H9 (cell line): ENCODE data around the gene DEDD2. TPM values are rescaled to one million over a fixed set of nuclear protein-coding genes. Genes with fewer than 3 reads are reported as not detected.

Source experiments
- DNase-seq: peaks from one replicate; pipeline ENCODE4 v3.0.0-alpha.2; 2017
- H2AFZ ChIP-seq: one replicate; pipeline ENCODE4 v1.6.1; 2013; ENCODE audit warnings: mild to moderate bottlenecking, low read length, control low read depth, moderate library complexity
- H2AK5ac ChIP-seq: 2 replicates; pipeline ENCODE4 v1.6.1; 2013; ENCODE audit warnings: low read length, control low read depth, mixed read lengths; ENCODE audit not compliant: insufficient read length
- H2BK120ac ChIP-seq: one replicate; pipeline ENCODE4 v1.6.1; 2013; ENCODE audit warnings: low read depth, mild to moderate bottlenecking, low read length, control low read depth, inconsistent platforms; ENCODE audit not compliant: poor library complexity, severe bottlenecking
- H2BK12ac ChIP-seq: 2 replicates; pipeline ENCODE4 v1.6.1; 2013; ENCODE audit warnings: low read length, control low read depth, mixed read lengths, low read depth; ENCODE audit not compliant: insufficient read length
- H2BK15ac ChIP-seq: 2 replicates; pipeline ENCODE4 v1.6.1; 2013; ENCODE audit warnings: low read depth, low read length, control low read depth
- H2BK20ac ChIP-seq: one replicate; pipeline ENCODE4 v1.6.1; 2013; ENCODE audit warnings: low read depth, mild to moderate bottlenecking, low read length, control low read depth, inconsistent platforms; ENCODE audit not compliant: poor library complexity, severe bottlenecking
- H2BK5ac ChIP-seq: 2 replicates; pipeline ENCODE4 v1.6.1; 2013; ENCODE audit warnings: low read length, control low read depth, mixed read lengths; ENCODE audit not compliant: insufficient read length
- H3K14ac ChIP-seq: 2 replicates; pipeline ENCODE4 v1.6.1; 2013; ENCODE audit warnings: low read length, control low read depth; ENCODE audit not compliant: insufficient read depth
- H3K18ac ChIP-seq: 2 replicates; pipeline ENCODE4 v1.6.1; 2013; ENCODE audit warnings: low read depth, mild to moderate bottlenecking, mixed read lengths, low read length, control low read depth; ENCODE audit not compliant: insufficient read length
- H3K23ac ChIP-seq: 2 replicates; pipeline ENCODE4 v1.6.1; 2013; ENCODE audit warnings: low read length, control low read depth, mixed read lengths, low read depth; ENCODE audit not compliant: insufficient read length
- H3K23me2 ChIP-seq: 2 replicates; pipeline ENCODE4 v1.6.1; 2013; ENCODE audit warnings: low read depth, mild to moderate bottlenecking, mixed read lengths, low read length, control low read depth; ENCODE audit not compliant: insufficient read length, poor library complexity, severe bottlenecking
- H3K27ac ChIP-seq: 2 replicates; pipeline ENCODE4 v1.5.1; 2013; ENCODE audit warnings: low read length, control low read depth, mixed read lengths, low read depth; ENCODE audit not compliant: insufficient read length
- H3K27me3 ChIP-seq: 2 replicates; pipeline ENCODE4 v1.6.1; 2013; ENCODE audit warnings: low read length, control low read depth, inconsistent platforms; ENCODE audit not compliant: insufficient read depth
- H3K4ac ChIP-seq: 2 replicates; pipeline ENCODE4 v1.6.1; 2013; ENCODE audit warnings: low read depth, mild to moderate bottlenecking, control low read depth, inconsistent platforms, low read length, moderate library complexity
- H3K4me1 ChIP-seq: 2 replicates; pipeline ENCODE4 v1.6.1; 2013; ENCODE audit warnings: low read length, control low read depth, inconsistent platforms; ENCODE audit not compliant: insufficient read depth
- H3K4me2 ChIP-seq: 2 replicates; pipeline ENCODE4 v1.6.1; 2013; ENCODE audit warnings: low read length, control low read depth, mixed read lengths; ENCODE audit not compliant: insufficient read length, insufficient read depth
- H3K56ac ChIP-seq: 2 replicates; pipeline ENCODE4 v1.6.1; 2013; ENCODE audit warnings: low read depth, mild to moderate bottlenecking, mixed read lengths, low read length, control low read depth; ENCODE audit not compliant: insufficient read length
- H3K79me1 ChIP-seq: 2 replicates; pipeline ENCODE4 v1.6.1; 2013; ENCODE audit warnings: low read depth, mild to moderate bottlenecking, moderate library complexity, low read length, control low read depth, inconsistent platforms; ENCODE audit not compliant: insufficient read depth, poor library complexity, severe bottlenecking
- H3K79me2 ChIP-seq: 2 replicates; pipeline ENCODE4 v1.6.1; 2013; ENCODE audit warnings: low read length, control low read depth, inconsistent platforms; ENCODE audit not compliant: insufficient read depth
- H3K9ac ChIP-seq: 2 replicates; pipeline ENCODE4 v1.6.1; 2013; ENCODE audit warnings: low read length, control low read depth, mixed read lengths; ENCODE audit not compliant: insufficient read length; ENCODE audit errors: extremely low read depth
- H3K9me3 ChIP-seq: one replicate; pipeline ENCODE4 v1.6.1; 2013; ENCODE audit warnings: low read depth, low read length, inconsistent platforms; ENCODE audit not compliant: control insufficient read depth
- H3T11ph ChIP-seq: one replicate; pipeline ENCODE4 v1.6.1; 2013; ENCODE audit warnings: mild to moderate bottlenecking, low read length, control low read depth, inconsistent platforms
- H4K20me1 ChIP-seq: one replicate; pipeline ENCODE4 v1.6.1; 2013; ENCODE audit not compliant: control insufficient read depth, insufficient read length, insufficient read depth
- H4K5ac ChIP-seq: 2 replicates; pipeline ENCODE4 v1.6.1; 2013; ENCODE audit warnings: low read depth, mild to moderate bottlenecking, mixed read lengths, low read length, control low read depth; ENCODE audit not compliant: insufficient read length
- H4K8ac ChIP-seq: replicated peaks from 2 replicates; pipeline ENCODE4 v1.6.1; 2013; ENCODE audit warnings: low read length, control low read depth, mixed read lengths, low read depth; ENCODE audit not compliant: insufficient read length
- H4K91ac ChIP-seq: 2 replicates; pipeline ENCODE4 v1.6.1; 2013; ENCODE audit warnings: low read depth, mild to moderate bottlenecking, moderate library complexity, mixed read lengths, low read length, control low read depth; ENCODE audit not compliant: insufficient read length
- H3K27ac Mint-ChIP-seq, 3 experiments: 2 replicates in 2 of 3; 3 replicates in 1 of 3; pipeline ENCODE4 v1.8.0; 2020 to 2021; ENCODE audit warnings: mixed read lengths in 3 of 3, mild to moderate bottlenecking in 1 of 3, moderate library complexity in 1 of 3
- H3K27me3 Mint-ChIP-seq: 2 replicates; pipeline ENCODE4 v1.8.0; 2021; ENCODE audit warnings: low read depth, mild to moderate bottlenecking, moderate library complexity, mixed read lengths
- H3K36me3 Mint-ChIP-seq, 3 experiments: 2 replicates in 2 of 3; 3 replicates in 1 of 3; pipeline ENCODE4 v1.8.0; 2020 to 2021; ENCODE audit warnings: low read depth in 3 of 3, mixed read lengths in 3 of 3; ENCODE audit not compliant: insufficient read depth in 1 of 3
- H3K4me1 Mint-ChIP-seq, 2 experiments: 2 replicates each; pipeline ENCODE4 v1.8.0; 2020; ENCODE audit warnings: mixed read lengths in 2 of 2
- H3K4me3 Mint-ChIP-seq, 2 experiments: 2 replicates in 1 of 2; 3 replicates in 1 of 2; pipeline ENCODE4 v1.8.0; 2020 to 2021; ENCODE audit warnings: mild to moderate bottlenecking in 2 of 2, mixed read lengths in 2 of 2, moderate library complexity in 1 of 2
- H3K9me3 Mint-ChIP-seq, 2 experiments: 2 replicates in 1 of 2; 3 replicates in 1 of 2; pipeline ENCODE4 v1.8.0; 2020; ENCODE audit warnings: mild to moderate bottlenecking in 2 of 2, mixed read lengths in 2 of 2, moderate library complexity in 1 of 2
- WGBS: extraction: QIAGEN DNeasy Blood & Tissue Kit; methylation state at CpG from one replicate; pipeline ENCODE4 v1.1.7; 2013; ENCODE audit warnings: missing lambda C conversion rate, low lambda C conversion rate, mixed read lengths; ENCODE audit not compliant: insufficient read length; ENCODE audit errors: extremely low coverage; 5-methylcytosine and 5-hydroxymethylcytosine counted together
- total RNA-seq: library from RNA; stranded (reverse); gene quantifications from 2 replicates; pipeline ENCODE4 v1.2.1, GENCODE V29; 2021
- TF ChIP-seq, protein P1 (sequence below): fragments of 200-600 bp; sonication (generic); conservative IDR thresholded peaks from 3 replicates; pipeline ENCODE4 v1.8.0; 2021; ENCODE audit warnings: antibody characterized with exemption, mild to moderate bottlenecking

Gene DEDD2
- total RNA-seq, 1 experiment from 2014 or later, result 32.3 TPM

DNA sequence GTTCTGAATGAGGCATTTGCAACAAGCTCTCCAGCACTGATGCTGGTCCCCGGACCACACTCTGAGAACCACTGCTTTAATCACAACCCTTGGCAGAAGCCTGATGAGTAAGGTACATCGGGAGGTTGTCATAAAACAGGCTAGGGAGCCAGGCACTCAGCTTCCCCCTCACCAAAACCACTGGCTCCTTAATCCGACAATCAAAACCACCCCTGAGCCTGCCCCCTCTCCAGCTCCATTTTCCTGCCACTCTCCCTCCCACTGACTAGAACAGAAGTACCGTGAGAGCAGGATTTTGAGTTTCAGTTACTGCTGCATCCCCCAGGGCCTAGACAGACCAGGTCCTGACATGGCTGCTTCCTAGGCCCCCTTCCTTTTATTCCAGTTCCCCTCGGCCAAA lies 17.7 kb upstream of the DEDD2 start:
- H3K79me2 ChIP-seq, result no peaks in the 10 kb centered on the region
- H2BK5ac ChIP-seq, result no peak overlapping the region
- peaks cover 42 to 76% (median 76%) of the 10 kb centered on the region in 3 experiments for H3K36me3 Mint-ChIP-seq
- H2BK12ac ChIP-seq, result no peak overlapping the region
- H3K4me1 Mint-ChIP-seq, result peaks cover 0 to 3% of the 10 kb centered on the region in 2 experiments; a peak in 1 of 4 replicates
- no peak overlapping the region for H3K4me2 ChIP-seq
- H2BK15ac ChIP-seq, result no peak overlapping the region
- no peak overlapping the region for H4K8ac ChIP-seq
- H4K91ac ChIP-seq, result no peak overlapping the region
- H3K4me3 Mint-ChIP-seq, result no peak overlapping the region
- no peak overlapping the region for H3K23ac ChIP-seq
- no peak overlapping the region for H3K56ac ChIP-seq
- H2BK120ac ChIP-seq, result no peak overlapping the region
- no peak overlapping the region for H4K5ac ChIP-seq
- no peak overlapping the region for H3K27ac Mint-ChIP-seq
- no peak overlapping the region for H3K9ac ChIP-seq
- H3K14ac ChIP-seq, result no peak overlapping the region
- no peak overlapping the region for H3K27ac ChIP-seq
- H3T11ph ChIP-seq, result no peak overlapping the region
- H3K4ac ChIP-seq, result no peak overlapping the region
- WGBS, result no CpG with 5 or more reads among the region's 5 CpGs
- no peaks in the 10 kb centered on the region for H3K23me2 ChIP-seq
- H3K9me3 ChIP-seq, result no peaks in the 10 kb centered on the region
- TF ChIP-seq, protein P1, sequence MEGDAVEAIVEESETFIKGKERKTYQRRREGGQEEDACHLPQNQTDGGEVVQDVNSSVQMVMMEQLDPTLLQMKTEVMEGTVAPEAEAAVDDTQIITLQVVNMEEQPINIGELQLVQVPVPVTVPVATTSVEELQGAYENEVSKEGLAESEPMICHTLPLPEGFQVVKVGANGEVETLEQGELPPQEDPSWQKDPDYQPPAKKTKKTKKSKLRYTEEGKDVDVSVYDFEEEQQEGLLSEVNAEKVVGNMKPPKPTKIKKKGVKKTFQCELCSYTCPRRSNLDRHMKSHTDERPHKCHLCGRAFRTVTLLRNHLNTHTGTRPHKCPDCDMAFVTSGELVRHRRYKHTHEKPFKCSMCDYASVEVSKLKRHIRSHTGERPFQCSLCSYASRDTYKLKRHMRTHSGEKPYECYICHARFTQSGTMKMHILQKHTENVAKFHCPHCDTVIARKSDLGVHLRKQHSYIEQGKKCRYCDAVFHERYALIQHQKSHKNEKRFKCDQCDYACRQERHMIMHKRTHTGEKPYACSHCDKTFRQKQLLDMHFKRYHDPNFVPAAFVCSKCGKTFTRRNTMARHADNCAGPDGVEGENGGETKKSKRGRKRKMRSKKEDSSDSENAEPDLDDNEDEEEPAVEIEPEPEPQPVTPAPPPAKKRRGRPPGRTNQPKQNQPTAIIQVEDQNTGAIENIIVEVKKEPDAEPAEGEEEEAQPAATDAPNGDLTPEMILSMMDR, result no peak
- no peak overlapping the region for H2BK20ac ChIP-seq
- no peaks in the 10 kb centered on the region; the same call in 1 of the 2 replicates for H3K27me3 Mint-ChIP-seq
- no peak overlapping the region for H2AK5ac ChIP-seq
- H3K27me3 ChIP-seq, result no peaks in the 10 kb centered on the region
- H3K4me1 ChIP-seq, result no peaks in the 10 kb centered on the region
- no peaks in the 10 kb centered on the region for H3K9me3 Mint-ChIP-seq
- no peak overlapping the region for H3K18ac ChIP-seq
- H2AFZ ChIP-seq, result no peak overlapping the region
- no peak for DNase-seq
- H4K20me1 ChIP-seq, result no peaks in the 10 kb centered on the region
- H3K79me1 ChIP-seq, result no peaks in the 10 kb centered on the region
